Erythroblast (primary cell): ENCODE data around the gene TRPM3.
"Not testable (repeated sequence)": the region's sequence is repeated elsewhere in the genome, so short reads cannot be mapped to it uniquely, and the experiment has no call there.

Source experiments
- GATA1 ChIP-seq: IDR thresholded peaks from 2 replicates; pipeline ENCODE4 v1.6.1; 2011; ENCODE audit warnings: low read depth, mild to moderate bottlenecking, control low read depth, low read length, moderate library complexity
- POLR2A ChIP-seq: IDR thresholded peaks from 2 replicates; pipeline ENCODE4 v1.6.1; 2011; ENCODE audit warnings: mild to moderate bottlenecking, low read length

DNA sequence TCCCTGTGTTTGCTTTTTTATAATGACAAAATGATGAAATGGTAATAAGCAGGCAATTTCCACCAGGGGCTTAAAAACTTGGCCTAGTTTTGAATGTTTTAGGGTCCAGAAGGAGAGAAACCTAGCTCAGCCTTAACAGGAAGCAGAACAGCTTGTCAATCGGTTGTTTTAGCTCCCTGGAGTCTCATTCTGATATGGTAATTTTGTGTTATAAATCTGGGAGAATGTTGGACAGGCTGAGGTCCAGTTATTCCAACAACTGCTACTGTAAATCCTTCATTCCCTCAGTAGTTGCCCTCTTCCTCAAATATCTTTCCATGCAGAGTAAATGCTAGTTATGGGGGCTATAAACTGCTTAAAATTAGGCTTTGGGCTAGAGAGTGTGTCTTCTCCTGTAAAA is 397.4 kb downstream of the TRPM3 start:
- TF ChIP-seq POLR2A, GATA1: not testable (repeated sequence)
